Panc1 (cell line): ENCODE results near the gene MTFMT.

Experiments
- CTCF ChIP-seq: fragments of 450-650 bp; IDR thresholded peaks from 2 replicates; pipeline ENCODE4 v1.5.1; 2017; ENCODE audit warnings: mild to moderate bottlenecking
- POLR2AphosphoS5 ChIP-seq: IDR thresholded peaks from 2 replicates; pipeline ENCODE4 v1.6.1; 2012; ENCODE audit warnings: mild to moderate bottlenecking, low read depth, low read length, moderate library complexity

- TF ChIP-seq POLR2AphosphoS5 (no peak), CTCF (no peak)
These were observed 50.2 kb downstream of the MTFMT start for GRCh38 chr15:64979252-64979710.
